Bronchial epithelial cell (primary cell): ENCODE measurements around the gene SCAPER. TPM values are rescaled to one million over a fixed set of nuclear protein-coding genes. Genes with fewer than 3 reads are reported as not detected.

ENCODE experiments used
- DNase-seq: peaks from one replicate; pipeline ENCODE4 v3.0.0-alpha.2; 2010; ENCODE audit warnings: low read depth
- FAIRE-seq: peaks from 2 replicates; lab custom pipeline; 2011; peaks lifted over from hg19 to GRCh38; lab: Jason Lieb, UNC
- H3K27me3 ChIP-seq: 2 replicates; pipeline ENCODE4 v1.5.1; 2011; ENCODE audit warnings: low read length; ENCODE audit not compliant: control insufficient read depth, insufficient read depth
- H3K36me3 ChIP-seq: 2 replicates; pipeline ENCODE4 v1.5.1; 2011; ENCODE audit warnings: low read length; ENCODE audit not compliant: control insufficient read depth, insufficient read depth
- H3K4me3 ChIP-seq: 2 replicates; pipeline ENCODE4 v1.5.1; 2011; ENCODE audit warnings: mild to moderate bottlenecking, low read depth, low read length, control low read depth
- total RNA-seq: library from RNA; depleted of rRNA; stranded (reverse); fragments of >200 nt; gene quantifications from 2 replicates; pipeline ENCODE4 v1.2.1, GENCODE V29; 2014
- TF ChIP-seq, protein P1 (sequence below): IDR thresholded peaks from 2 replicates; pipeline ENCODE4 v1.5.1; 2011; ENCODE audit warnings: mild to moderate bottlenecking, moderate library complexity, low read length, control low read depth, inconsistent platforms; ENCODE audit not compliant: insufficient read depth, severe bottlenecking

Gene SCAPER
- total RNA-seq, 1 donor from 2014 or later = 6.3 TPM

GRCh38 chr15:76776480-76776879 is 128.7 kb downstream of the SCAPER start:
- Histone ChIP-seq H3K4me3 (no peak overlapping the region), H3K27me3 (no peaks in the 10 kb centered on the region), H3K36me3 (no peaks in the 10 kb centered on the region)
- no peak for FAIRE-seq
- peak; percentile 3 for DNase-seq
- TF ChIP-seq, protein P1, sequence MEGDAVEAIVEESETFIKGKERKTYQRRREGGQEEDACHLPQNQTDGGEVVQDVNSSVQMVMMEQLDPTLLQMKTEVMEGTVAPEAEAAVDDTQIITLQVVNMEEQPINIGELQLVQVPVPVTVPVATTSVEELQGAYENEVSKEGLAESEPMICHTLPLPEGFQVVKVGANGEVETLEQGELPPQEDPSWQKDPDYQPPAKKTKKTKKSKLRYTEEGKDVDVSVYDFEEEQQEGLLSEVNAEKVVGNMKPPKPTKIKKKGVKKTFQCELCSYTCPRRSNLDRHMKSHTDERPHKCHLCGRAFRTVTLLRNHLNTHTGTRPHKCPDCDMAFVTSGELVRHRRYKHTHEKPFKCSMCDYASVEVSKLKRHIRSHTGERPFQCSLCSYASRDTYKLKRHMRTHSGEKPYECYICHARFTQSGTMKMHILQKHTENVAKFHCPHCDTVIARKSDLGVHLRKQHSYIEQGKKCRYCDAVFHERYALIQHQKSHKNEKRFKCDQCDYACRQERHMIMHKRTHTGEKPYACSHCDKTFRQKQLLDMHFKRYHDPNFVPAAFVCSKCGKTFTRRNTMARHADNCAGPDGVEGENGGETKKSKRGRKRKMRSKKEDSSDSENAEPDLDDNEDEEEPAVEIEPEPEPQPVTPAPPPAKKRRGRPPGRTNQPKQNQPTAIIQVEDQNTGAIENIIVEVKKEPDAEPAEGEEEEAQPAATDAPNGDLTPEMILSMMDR = no peak

- no peak overlapping the region for H3K4me3 ChIP-seq
- FAIRE-seq (no peak), DNase-seq (no peak)
- no peaks in the 10 kb centered on the region for H3K27me3 ChIP-seq
- TF ChIP-seq, protein P1 = no peak
- H3K36me3 ChIP-seq = no peaks in the 10 kb centered on the region
Measured at GRCh38 chr15:76773234-76773633, 131.9 kb downstream of the SCAPER start.

DNA sequence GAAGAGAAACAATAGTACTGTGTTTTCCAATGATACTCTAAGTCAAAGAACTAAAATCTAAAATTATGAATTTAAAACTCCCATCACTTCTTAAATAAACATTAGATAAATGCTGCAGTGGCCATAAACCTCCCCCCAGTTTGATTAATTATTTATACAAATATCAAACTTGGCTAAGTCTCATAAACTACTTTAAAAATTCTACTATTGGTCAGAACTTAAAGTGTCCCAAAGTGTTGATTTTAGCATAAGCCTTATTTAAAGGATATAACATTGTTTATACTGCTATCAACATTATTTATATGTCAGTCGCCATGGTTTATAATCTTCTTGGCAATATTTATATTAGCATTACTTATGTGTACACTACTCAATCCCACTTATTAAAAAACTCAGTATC is 132.4 kb downstream of the SCAPER start:
- TF ChIP-seq, protein P1 = no peak
- DNase-seq (no peak), FAIRE-seq (no peak)

DNA sequence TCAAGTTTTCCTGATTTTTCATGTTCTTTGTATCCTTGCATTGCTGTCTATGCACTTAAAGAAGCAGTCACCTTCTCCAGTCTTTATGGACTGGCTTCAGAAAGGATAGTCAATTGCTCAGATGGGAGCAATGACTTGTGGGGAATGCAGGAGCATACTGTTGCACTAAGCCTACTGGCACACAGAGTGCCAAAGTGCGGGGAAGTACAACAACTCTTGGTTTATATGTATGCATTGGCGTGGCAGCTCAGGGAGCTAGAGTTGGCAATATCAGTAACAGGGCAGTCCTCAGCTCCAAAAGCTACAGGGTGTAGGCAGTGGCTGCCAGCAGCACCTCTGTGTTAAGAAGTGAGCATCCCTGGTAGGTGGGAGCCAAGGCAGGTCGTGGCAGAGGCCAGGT is 141.1 kb downstream of the SCAPER start:
- H3K36me3 ChIP-seq = peaks cover 2% of the 10 kb centered on the region
- FAIRE-seq (peak; percentile 36), DNase-seq (no peak)
- TF ChIP-seq, protein P1 = no peak
- H3K4me3 ChIP-seq = no peak overlapping the region
- no peaks in the 10 kb centered on the region for H3K27me3 ChIP-seq

More for the DNA sequence above, 132.4 kb downstream of the SCAPER start:
- no peaks in the 10 kb centered on the region for H3K27me3 ChIP-seq
- H3K36me3 ChIP-seq = no peaks in the 10 kb centered on the region
- no peak overlapping the region for H3K4me3 ChIP-seq

DNA sequence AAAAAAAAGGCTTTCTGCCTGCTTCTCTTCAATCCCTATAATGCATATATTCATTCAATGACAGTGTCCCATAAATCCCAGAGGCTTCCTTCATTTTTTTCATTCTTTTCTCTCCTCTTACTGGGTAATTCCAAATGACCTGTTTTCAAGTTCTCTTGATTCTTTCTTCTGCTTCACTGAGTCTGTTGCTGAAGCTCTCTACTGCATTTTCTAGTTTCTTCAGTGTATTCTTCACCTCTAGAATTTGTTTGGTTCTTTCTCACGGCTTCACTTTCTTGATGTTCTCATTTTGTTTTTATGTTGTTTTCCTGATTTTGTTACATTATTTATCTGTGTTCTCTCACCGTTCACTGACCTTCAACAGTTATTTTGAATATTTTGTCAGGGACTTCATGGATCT is 141.6 kb downstream of the SCAPER start:
- H3K36me3 ChIP-seq = peaks cover 2% of the 10 kb centered on the region
- TF ChIP-seq, protein P1 = no peak
- no peak overlapping the region for H3K4me3 ChIP-seq
- no peaks in the 10 kb centered on the region for H3K27me3 ChIP-seq
- DNase-seq = no peak
- FAIRE-seq = no peak

GRCh38 chr15:76756381-76756780 is 148.8 kb downstream of the SCAPER start:
- no peaks in the 10 kb centered on the region for H3K27me3 ChIP-seq
- no peak overlapping the region for H3K4me3 ChIP-seq
- no peak for DNase-seq
- FAIRE-seq = no peak
- H3K36me3 ChIP-seq = no peaks in the 10 kb centered on the region
- TF ChIP-seq, protein P1 = no peak
